ENCODE data around the gene TMUB1.
A peak's percentile ranks its signal among the peaks of the same experiment; 100 is the strongest.

The TMUB1 gene

DNA sequence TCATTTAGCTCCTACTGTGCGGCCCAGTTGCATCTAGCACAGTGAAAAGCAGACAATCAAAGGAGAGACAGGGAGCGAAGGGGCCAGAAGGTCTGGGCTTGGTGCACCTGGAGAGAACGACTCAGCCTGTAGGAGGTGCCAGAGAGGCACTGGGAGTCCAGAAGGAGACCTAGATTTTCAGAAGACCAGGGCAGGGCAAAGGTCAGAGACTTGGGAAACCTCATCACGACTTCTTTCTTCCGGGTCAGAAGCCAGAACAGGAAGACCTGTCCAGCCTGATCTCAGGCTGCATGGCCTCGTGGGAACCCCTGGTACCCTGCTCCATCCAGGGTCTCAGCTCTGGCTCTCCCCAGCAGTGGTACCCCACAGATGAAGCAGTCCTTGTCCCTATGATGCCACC lies 8.1 kb upstream of the TMUB1 start:
- Histone ChIP-seq H3K4me3 (ENCODE audit: insufficient read depth, low read depth, low read length, poor library complexity, severe bottlenecking) (no peak overlapping the region), H3K36me3 (ENCODE audit: control insufficient read depth, insufficient read depth, low read length) (no peaks in the 10 kb centered on the region), H3K27me3 (replicated peaks; ENCODE audit: control insufficient read depth, insufficient read depth, low read length, poor library complexity, severe bottlenecking) (no peaks in the 10 kb centered on the region), H3K4me1 (ENCODE audit: control insufficient read depth, insufficient read depth, low read length, poor library complexity, severe bottlenecking) (peaks cover 13% of the 10 kb centered on the region), H3K9me3 (ENCODE audit: control insufficient read depth, low read length) (no peaks in the 10 kb centered on the region), H3K27ac (ENCODE audit: insufficient read depth, low read length, poor library complexity, severe bottlenecking) (no peak overlapping the region)
- no peak for DNase-seq

DNA sequence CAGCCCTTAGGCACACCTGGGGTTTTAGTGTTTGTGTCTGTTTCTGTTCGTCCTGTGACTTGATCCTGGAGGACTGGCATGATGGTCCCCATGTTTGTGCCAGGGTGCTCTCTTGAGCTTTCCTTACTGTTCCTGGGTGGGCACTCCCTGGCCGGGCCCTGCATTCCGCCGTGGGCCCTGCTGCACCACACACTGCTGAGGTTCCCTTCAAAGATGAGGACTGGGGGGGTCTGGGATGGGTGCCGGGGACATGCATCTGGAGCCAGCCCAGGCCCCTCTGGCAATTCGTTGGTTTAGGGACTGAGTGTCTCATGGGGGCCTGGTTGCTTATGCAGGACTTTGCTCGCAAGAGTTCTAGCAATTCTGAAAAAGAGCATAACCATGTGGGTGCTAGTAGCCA lies 7.7 kb upstream of the TMUB1 start:
- no peak for DNase-seq
- no peak overlapping the region for H3K27ac ChIP-seq (ENCODE audit: insufficient read depth, low read length, poor library complexity, severe bottlenecking)
- no peaks in the 10 kb centered on the region for H3K27me3 ChIP-seq (replicated peaks; ENCODE audit: control insufficient read depth, insufficient read depth, low read length, poor library complexity, severe bottlenecking)
- no peak overlapping the region for H3K4me3 ChIP-seq (ENCODE audit: insufficient read depth, low read depth, low read length, poor library complexity, severe bottlenecking)
- peaks cover 13% of the 10 kb centered on the region for H3K4me1 ChIP-seq (ENCODE audit: control insufficient read depth, insufficient read depth, low read length, poor library complexity, severe bottlenecking)
- no peaks in the 10 kb centered on the region for H3K36me3 ChIP-seq (ENCODE audit: control insufficient read depth, insufficient read depth, low read length)
- H3K9me3 ChIP-seq (ENCODE audit: control insufficient read depth, low read length) = no peaks in the 10 kb centered on the region

DNA sequence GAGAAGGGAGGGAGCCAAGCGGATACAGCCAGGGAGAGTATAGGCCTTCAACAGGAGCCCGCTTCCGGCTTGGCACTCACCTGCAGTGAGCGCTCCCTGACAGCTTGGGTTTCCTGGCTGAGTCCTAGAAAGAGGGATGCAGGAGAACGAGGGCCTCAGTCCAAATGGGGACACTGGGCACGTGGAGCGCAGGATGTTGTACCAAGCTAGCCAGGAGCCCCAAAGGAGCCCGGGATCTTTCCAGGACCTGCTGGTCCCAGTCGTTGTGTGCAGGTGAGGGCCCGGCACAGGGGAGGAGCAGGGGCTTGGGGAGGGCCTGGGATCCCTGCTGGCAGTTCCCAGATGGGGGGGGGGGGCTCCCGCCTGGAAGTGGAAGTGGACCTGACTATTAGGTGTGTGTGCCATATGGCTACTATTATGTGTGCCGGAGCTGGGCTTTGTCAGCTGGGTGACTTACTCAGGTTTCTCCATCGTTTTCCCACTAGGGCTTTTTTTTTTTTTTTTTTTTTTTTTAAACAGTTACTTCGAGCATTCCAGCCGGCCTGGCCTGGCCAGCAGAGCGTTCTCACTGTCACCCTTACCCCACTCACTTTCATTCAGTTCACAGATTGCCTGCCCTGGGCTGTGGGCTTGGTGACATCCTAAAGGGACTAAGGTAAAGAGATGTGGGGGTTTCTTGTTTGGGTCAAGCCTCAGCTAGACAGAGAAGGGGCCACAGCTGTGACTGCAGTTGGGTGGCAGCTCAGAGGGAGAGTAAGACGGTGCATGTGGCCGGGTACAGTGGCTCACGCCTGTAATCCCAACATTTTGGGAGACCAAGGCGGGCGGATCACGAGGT lies 6.8 kb upstream of the TMUB1 start:
- no peak for DNase-seq
- Histone ChIP-seq H3K4me3 (ENCODE audit: insufficient read depth, low read depth, low read length, poor library complexity, severe bottlenecking) (no peak overlapping the region), H3K9me3 (ENCODE audit: control insufficient read depth, low read length) (no peaks in the 10 kb centered on the region), H3K27me3 (replicated peaks; ENCODE audit: control insufficient read depth, insufficient read depth, low read length, poor library complexity, severe bottlenecking) (no peaks in the 10 kb centered on the region), H3K36me3 (ENCODE audit: control insufficient read depth, insufficient read depth, low read length) (no peaks in the 10 kb centered on the region), H3K27ac (ENCODE audit: insufficient read depth, low read length, poor library complexity, severe bottlenecking) (no peak overlapping the region), H3K4me1 (ENCODE audit: control insufficient read depth, insufficient read depth, low read length, poor library complexity, severe bottlenecking) (peaks cover 19% of the 10 kb centered on the region)

DNA sequence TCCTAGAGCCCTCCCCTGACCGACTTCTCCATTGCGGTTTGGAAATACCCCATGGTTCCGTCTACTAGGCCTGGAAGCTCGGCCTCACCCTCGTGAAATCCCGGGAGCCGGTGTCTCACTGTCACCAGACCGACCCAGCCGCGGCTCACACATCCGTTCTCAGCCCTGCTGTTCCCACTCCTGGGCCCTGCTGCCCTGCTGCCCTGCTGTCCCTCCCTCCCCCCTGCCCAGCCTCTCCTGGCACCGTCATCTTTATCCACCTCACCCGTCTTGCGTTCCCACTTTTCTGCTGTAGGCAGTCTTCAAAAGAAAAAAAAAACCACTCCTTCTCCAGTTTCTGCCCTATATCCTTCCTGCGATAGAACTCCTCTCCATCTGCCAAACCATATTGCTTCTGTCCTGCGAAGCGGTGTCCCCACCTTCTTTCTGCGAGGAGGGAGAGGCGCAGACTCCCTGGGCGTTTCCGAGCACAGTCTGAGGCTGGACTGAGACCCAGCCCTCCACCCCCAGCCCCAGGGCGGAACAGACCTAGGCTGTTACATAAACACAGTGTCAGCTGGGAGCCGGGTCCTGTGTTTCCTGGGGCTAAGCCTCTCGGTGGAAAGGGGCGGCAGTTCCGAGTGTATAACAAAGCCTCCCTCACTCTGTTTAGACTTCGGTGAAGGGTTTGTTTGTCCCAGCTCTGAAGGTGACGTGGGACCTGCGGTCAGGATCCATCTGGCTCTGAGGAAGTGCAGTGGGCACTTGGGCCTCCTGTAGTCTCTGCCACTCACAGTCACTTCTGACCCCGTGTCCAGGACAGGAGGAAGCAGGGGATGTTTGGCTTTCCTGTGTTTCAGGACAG lies 5.8 kb upstream of the TMUB1 start:
- H3K36me3 ChIP-seq (ENCODE audit: control insufficient read depth, insufficient read depth, low read length) = no peaks in the 10 kb centered on the region

DNA sequence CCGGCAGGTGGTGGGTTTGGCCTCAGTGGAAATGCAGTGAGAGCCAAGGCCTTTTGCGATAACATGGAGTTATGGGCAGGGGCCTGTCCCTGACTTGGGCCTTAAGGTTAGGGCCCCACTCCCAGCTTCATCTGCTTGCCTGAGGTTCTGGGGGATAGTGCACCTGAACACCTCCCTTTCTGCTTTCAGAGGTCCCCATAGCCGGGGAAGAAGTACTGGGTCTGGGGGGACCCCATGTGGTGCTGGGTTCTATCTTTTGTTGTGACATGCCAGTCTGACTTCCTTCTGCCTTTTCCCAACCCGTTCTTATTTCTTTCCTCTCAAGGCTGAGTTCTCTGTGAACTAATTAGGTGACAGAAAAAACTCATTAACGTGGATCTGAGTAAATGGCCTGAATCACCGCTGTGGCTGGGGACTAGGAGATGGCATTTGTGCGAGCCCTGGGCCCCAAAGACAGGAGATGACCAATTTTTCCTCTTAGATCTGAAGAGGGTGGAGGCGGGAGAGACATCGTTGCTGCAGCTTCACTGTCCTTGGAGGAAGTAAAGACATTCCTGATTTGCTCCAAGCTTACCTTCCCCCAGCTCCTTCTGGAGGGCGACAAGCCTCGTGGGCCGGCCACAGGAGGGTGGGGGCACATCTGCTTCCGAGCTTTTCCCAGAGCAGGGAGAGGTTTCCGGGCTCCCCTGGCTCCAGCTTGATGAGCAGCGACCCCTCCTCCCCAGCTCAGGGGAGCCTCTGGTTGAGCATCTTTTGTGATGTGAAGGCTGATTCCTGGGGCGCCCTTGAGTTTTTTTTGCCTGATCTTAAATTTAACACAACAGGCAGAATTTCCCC lies 4.9 kb upstream of the TMUB1 start:
- Histone ChIP-seq H3K27ac (ENCODE audit: insufficient read depth, low read length, poor library complexity, severe bottlenecking) (peak overlapping the region; percentile 59), H3K27me3 (replicated peaks; ENCODE audit: control insufficient read depth, insufficient read depth, low read length, poor library complexity, severe bottlenecking) (no peaks in the 10 kb centered on the region), H3K4me3 (ENCODE audit: insufficient read depth, low read depth, low read length, poor library complexity, severe bottlenecking) (peak overlapping the region; percentile 83), H3K36me3 (ENCODE audit: control insufficient read depth, insufficient read depth, low read length) (no peaks in the 10 kb centered on the region), H3K4me1 (ENCODE audit: control insufficient read depth, insufficient read depth, low read length, poor library complexity, severe bottlenecking) (peaks cover 26% of the 10 kb centered on the region), H3K9me3 (ENCODE audit: control insufficient read depth, low read length) (no peaks in the 10 kb centered on the region)
- no peak for DNase-seq

More for the DNA sequence above, 5.8 kb upstream of the TMUB1 start:
- H3K9me3 ChIP-seq (ENCODE audit: control insufficient read depth, low read length) = no peaks in the 10 kb centered on the region
- no peak overlapping the region for H3K4me3 ChIP-seq (ENCODE audit: insufficient read depth, low read depth, low read length, poor library complexity, severe bottlenecking)
- H3K27ac ChIP-seq (ENCODE audit: insufficient read depth, low read length, poor library complexity, severe bottlenecking) = no peak overlapping the region
- DNase-seq = no peak
- H3K4me1 ChIP-seq (ENCODE audit: control insufficient read depth, insufficient read depth, low read length, poor library complexity, severe bottlenecking) = peaks cover 20% of the 10 kb centered on the region
- H3K27me3 ChIP-seq (replicated peaks; ENCODE audit: control insufficient read depth, insufficient read depth, low read length, poor library complexity, severe bottlenecking) = no peaks in the 10 kb centered on the region

DNA sequence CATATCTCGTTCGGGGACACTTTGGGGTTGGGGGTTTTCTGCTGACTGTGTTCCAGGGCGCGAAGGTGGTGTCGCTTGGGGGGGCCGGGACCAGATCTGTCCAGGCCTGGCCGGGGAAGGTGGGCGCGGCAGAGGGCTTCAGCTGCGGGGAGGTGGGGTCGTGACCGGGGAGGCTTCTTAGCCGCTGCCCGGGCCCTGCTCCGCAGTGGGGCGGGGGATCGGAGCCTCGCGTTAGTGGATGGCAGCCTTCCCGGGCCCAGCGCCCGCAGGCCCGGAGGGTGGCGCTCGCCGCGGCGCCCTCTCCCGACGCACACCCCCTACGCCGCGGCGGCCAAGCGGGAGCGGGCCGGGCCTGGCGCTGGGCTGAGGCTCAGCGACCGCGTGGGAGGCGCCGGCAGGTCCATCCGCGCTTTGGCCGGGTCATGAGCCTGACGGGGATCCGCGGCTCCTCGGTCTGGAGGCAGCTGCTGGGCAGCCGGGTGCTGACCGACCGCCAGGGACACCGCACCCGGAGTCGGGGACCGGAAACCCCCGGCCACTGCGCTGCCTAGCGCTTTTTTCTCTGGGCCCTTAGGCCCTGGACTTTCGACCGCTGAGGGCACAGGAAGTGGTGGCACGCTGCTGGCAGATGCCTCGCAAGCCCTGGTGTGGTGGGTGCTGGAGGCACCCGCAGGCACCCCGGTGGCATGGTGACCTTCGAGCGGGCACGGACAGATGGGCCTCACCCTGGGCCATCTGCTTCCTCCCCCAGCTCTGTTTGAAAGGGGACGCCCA lies 4.1 kb upstream of the TMUB1 start:
- no peaks in the 10 kb centered on the region for H3K36me3 ChIP-seq (ENCODE audit: control insufficient read depth, insufficient read depth, low read length)
- DNase-seq = no peak
- H3K9me3 ChIP-seq (ENCODE audit: control insufficient read depth, low read length) = no peaks in the 10 kb centered on the region
- peak overlapping the region; percentile 59 for H3K27ac ChIP-seq (ENCODE audit: insufficient read depth, low read length, poor library complexity, severe bottlenecking)
- H3K4me1 ChIP-seq (ENCODE audit: control insufficient read depth, insufficient read depth, low read length, poor library complexity, severe bottlenecking) = peaks cover 30% of the 10 kb centered on the region
- H3K27me3 ChIP-seq (replicated peaks; ENCODE audit: control insufficient read depth, insufficient read depth, low read length, poor library complexity, severe bottlenecking) = no peaks in the 10 kb centered on the region
- H3K4me3 ChIP-seq (ENCODE audit: insufficient read depth, low read depth, low read length, poor library complexity, severe bottlenecking) = peak overlapping the region; percentile 83

DNA sequence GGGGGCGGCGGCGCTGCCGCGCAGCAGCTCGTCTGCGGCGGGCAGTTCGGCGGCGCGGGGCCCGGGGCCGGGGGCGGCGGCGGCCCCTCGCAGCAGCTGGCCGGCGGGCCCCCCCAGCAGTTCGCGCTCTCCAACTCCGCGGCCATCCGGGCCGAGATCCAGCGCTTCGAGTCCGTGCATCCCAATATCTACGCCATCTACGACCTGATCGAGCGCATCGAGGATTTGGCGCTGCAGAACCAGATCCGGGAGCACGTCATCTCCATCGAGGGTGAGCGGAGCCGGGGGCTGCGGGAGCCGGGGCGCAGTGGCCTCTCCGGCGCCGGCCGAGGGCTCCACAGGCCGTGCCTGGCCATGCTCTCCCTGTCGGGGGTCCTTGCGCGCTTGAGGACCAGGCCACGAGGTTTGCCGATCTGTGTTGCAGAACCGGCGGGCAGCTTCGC lies 3.5 kb upstream of the TMUB1 start:
- Histone ChIP-seq H3K27me3 (replicated peaks; ENCODE audit: control insufficient read depth, insufficient read depth, low read length, poor library complexity, severe bottlenecking) (no peaks in the 10 kb centered on the region), H3K36me3 (ENCODE audit: control insufficient read depth, insufficient read depth, low read length) (no peaks in the 10 kb centered on the region), H3K4me3 (ENCODE audit: insufficient read depth, low read depth, low read length, poor library complexity, severe bottlenecking) (peak overlapping the region; percentile 83), H3K9me3 (ENCODE audit: control insufficient read depth, low read length) (no peaks in the 10 kb centered on the region), H3K4me1 (ENCODE audit: control insufficient read depth, insufficient read depth, low read length, poor library complexity, severe bottlenecking) (peaks cover 36% of the 10 kb centered on the region), H3K27ac (ENCODE audit: insufficient read depth, low read length, poor library complexity, severe bottlenecking) (peak overlapping the region; percentile 59)
- no peak for DNase-seq

DNA sequence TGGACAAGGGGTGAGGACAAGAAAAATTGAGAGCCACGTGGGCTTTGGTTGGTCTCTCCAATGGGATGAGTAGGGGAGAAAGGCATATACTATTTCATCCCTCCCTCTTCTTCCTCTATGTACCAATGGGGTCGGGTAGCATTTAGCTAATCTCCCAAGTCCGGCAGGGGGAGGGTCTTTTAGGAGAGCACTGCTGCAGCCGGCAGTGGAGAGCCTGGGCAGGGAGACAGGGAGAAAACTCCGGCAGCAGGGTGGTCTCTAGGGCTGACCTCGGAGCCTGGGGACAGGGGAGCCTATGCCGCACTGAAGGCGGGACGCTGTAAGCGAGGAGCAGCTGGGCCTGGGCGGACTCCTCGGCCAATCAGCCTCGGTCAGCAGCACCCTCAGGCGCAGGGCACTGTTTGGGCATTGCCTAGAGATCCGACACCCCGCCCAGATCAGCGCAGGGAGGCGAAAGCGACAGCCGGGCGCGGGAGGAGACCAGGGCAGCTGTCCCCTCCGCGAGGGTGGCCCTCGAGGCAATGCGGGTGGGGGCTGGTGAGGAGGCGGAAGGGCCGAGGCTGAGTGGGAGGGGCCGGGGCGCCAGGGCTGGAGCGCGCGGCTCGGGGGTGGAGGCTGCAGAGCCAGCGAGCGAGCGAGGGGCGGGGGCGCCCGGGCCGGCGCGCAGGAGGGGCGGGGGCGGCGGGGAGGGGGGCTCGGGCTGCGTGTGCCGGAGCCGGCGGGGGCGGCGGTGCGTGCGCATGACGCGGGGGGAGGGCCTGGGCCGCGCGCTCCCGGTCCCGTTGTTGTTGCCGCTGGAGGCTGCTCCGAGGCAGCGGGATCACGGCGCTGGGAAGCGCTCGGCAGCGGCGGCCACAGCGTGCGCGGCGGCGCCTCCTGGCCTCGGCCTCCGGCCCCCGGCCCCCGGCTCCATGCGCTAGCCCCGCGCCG lies 2.7 kb upstream of the TMUB1 start, which contains the start of gene AGAP3:
AGAP3 (plus strand) TSS at position 785 of the 930 bp plus-strand sequence. CDS start 267 bp downstream, outside the sequence.
- no peaks in the 10 kb centered on the region for H3K27me3 ChIP-seq (replicated peaks; ENCODE audit: control insufficient read depth, insufficient read depth, low read length, poor library complexity, severe bottlenecking)
- peak within 1 kb of the TSS; percentile 83 for H3K4me3 ChIP-seq (ENCODE audit: insufficient read depth, low read depth, low read length, poor library complexity, severe bottlenecking)
- H3K4me1 ChIP-seq (ENCODE audit: control insufficient read depth, insufficient read depth, low read length, poor library complexity, severe bottlenecking) = peaks cover 44% of the 10 kb centered on the region
- DNase-seq = peak; percentile 31 to 53 (median 52)
- peak within 1 kb of the TSS; percentile 59 for H3K27ac ChIP-seq (ENCODE audit: insufficient read depth, low read length, poor library complexity, severe bottlenecking)
- H3K36me3 ChIP-seq (ENCODE audit: control insufficient read depth, insufficient read depth, low read length) = no peaks in the 10 kb centered on the region
- no peaks in the 10 kb centered on the region for H3K9me3 ChIP-seq (ENCODE audit: control insufficient read depth, low read length)

Measured in effector memory CD4-positive, alpha-beta T cell (primary cell).